HG03108 (cell line): ENCODE results near the gene GJA5.
"Not testable (repeated sequence)": the region's sequence is repeated elsewhere in the genome, so short reads cannot be mapped to it uniquely, and the experiment has no call there.

ENCODE experiments used
- ATAC-seq: cut with Tn5 transposase; IDR thresholded peaks from one replicate; pipeline ENCODE4 v1.9.1; 2021; ENCODE audit warnings: moderate library complexity; ENCODE audit not compliant: unreplicated experiment

Gene GJA5

GRCh38 chr1:147734291-147734841, 26.0 kb downstream of the GJA5 start:
- not testable (repeated sequence) for ATAC-seq

- ATAC-seq, result no peak
These were observed 31.1 kb downstream of the GJA5 start for GRCh38 chr1:147729315-147729714.

GRCh38 chr1:147726168-147726567, 34.2 kb downstream of the GJA5 start:
- no peak for ATAC-seq

- no peak for ATAC-seq
These were observed 34.7 kb downstream of the GJA5 start for GRCh38 chr1:147725685-147726084.

GRCh38 chr1:147723691-147724323, 36.6 kb downstream of the GJA5 start:
- no peak for ATAC-seq

GRCh38 chr1:147722124-147722523, 38.3 kb downstream of the GJA5 start:
- no peak for ATAC-seq

GRCh38 chr1:147721716-147722115, 38.7 kb downstream of the GJA5 start:
- ATAC-seq, result no peak

- no peak for ATAC-seq
These were observed 39.8 kb downstream of the GJA5 start for GRCh38 chr1:147720557-147720956.

GRCh38 chr1:147719711-147720225, 40.6 kb downstream of the GJA5 start:
- ATAC-seq, result no peak

- no peak for ATAC-seq
These were observed 41.2 kb downstream of the GJA5 start for GRCh38 chr1:147719029-147719698.

GRCh38 chr1:147717706-147718097, 42.7 kb downstream of the GJA5 start:
- no peak for ATAC-seq

GRCh38 chr1:147717051-147717705, 43.2 kb downstream of the GJA5 start:
- ATAC-seq, result no peak

GRCh38 chr1:147712605-147713004, 47.8 kb downstream of the GJA5 start:
- no peak for ATAC-seq
